PFSK-1 (cell line): Measurements from ENCODE around the gene HPCAL1.

Experiments used
- FOXP2 ChIP-seq: optimal IDR thresholded peaks from 2 replicates; pipeline ENCODE3; 2011; ENCODE audit warnings: borderline replicate concordance, control low read depth, inconsistent platforms; ENCODE audit not compliant: insufficient read depth; ENCODE audit errors: extremely low read length, extremely low read depth
- POLR2AphosphoS5 ChIP-seq: IDR thresholded peaks from 2 replicates; pipeline ENCODE4 v1.6.1; 2012; ENCODE audit warnings: low read depth, mild to moderate bottlenecking, control low read depth, low read length, moderate library complexity
- REST ChIP-seq, 2 experiments: IDR thresholded peaks; 2 replicates each; pipeline versions ENCODE4 v1.6.1 to v1.8.0; 2011 to 2012; ENCODE audit warnings: low read depth in 2 of 2, low read length in 2 of 2, control low read depth in 1 of 2, inconsistent platforms in 1 of 2, mild to moderate bottlenecking in 1 of 2, moderate library complexity in 1 of 2; ENCODE audit not compliant: insufficient read depth in 1 of 2
- SIN3A ChIP-seq: IDR thresholded peaks from 2 replicates; pipeline ENCODE4 v1.6.1; 2012; ENCODE audit warnings: mild to moderate bottlenecking, low read length, moderate library complexity, borderline replicate concordance; ENCODE audit not compliant: insufficient read depth
- TAF1 ChIP-seq: IDR thresholded peaks from 2 replicates; pipeline ENCODE4 v1.6.1; 2012; ENCODE audit warnings: low read length, control low read depth, borderline replicate concordance; ENCODE audit not compliant: insufficient read depth

HPCAL1 gene

DNA sequence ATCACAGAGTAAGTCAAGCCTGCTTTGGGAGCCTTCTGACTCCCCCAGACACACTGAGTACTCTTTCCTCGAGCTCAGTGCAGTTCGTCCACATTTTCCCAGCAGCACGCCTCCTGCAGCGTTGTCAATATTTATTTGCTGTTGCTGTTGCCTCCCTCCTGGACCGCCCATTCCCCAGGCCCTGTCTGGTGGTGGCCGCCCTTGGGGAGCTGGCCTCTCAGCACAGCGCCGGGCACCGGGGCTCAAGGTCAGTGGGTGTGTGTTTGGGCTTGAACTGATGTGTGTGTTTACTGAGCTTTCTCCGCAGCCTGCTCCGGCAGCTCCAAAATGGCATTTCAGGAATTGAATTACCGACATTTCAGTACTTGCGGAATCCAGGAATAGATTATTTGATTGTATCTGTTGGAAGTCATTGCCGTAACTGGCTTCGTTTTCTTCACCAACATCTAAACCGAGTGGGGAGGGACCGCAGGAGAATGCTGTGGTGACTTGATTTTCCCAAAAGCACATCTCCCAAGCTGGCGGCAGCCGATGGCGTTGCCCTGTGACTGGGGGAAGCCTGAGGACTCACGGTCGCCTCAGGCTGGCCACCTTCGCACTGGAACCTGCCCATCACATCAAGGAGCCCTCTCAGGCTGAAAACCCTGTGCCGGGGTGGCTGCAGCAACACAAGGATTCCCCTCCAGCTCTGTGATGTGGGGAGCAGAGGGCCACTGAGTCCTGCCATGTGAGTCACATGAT is 66.0 kb downstream of the HPCAL1 start:
- no peak for TF ChIP-seq REST (IDR thresholded peaks at IDR 0.05; ENCODE audit: insufficient read depth in 1 of 2, low read depth in 2 of 2, low read length in 2 of 2)
- TF ChIP-seq FOXP2: no peak
- TF ChIP-seq TAF1: no peak
- no peak for TF ChIP-seq POLR2AphosphoS5
- no peak for TF ChIP-seq SIN3A

DNA sequence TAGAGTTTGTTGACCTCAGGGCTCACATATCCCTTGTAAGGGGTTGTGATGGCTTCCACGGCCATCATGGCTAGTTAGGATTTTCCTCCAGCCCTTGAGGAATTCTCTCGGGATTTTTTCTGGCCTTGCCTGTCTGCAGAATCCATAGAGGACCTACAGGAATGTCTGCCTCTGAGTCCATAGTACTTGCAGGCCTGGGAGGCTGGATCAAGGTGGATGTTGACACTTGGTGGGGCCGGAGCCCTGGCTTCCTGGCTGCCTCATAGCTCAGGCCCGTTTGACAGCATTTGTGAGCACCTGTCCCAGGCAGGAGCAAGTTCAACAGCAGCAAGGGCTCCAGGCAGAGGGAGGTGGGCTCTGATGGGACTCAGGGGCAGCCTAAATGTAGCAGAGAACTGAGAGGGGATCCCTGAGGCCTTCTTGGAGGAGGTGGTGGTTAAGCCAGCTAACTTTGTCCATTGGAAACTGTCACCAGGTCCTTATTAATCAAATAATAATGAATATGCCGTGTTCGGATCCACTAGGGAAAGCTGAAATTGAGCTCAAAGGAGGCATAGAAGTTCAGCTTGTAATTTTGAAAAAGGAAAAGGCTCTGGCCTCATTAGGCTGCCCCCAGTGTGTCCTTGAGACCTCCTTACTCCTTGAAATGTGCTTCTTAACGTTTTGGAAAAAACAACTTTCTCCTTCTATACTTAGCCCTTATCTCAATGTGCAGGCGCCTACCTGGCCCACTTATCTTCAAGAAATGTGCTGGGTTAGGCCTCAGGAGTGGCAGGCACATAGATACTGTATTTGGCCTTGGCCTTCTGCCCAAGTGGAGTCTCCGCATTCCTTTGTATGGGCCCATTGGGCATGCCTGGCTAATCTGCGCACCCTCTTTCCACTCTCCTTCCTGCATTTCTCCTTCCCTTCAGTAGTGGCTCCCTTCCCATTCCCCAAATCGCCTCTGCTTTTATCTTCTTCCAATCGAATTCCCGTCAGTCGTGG is 66.9 kb downstream of the HPCAL1 start:
- TF ChIP-seq SIN3A (no peak), REST (IDR thresholded peaks at IDR 0.05; ENCODE audit: insufficient read depth in 1 of 2, low read depth in 2 of 2, low read length in 2 of 2) (no peak), POLR2AphosphoS5 (no peak), TAF1 (no peak), FOXP2 (no peak)

DNA sequence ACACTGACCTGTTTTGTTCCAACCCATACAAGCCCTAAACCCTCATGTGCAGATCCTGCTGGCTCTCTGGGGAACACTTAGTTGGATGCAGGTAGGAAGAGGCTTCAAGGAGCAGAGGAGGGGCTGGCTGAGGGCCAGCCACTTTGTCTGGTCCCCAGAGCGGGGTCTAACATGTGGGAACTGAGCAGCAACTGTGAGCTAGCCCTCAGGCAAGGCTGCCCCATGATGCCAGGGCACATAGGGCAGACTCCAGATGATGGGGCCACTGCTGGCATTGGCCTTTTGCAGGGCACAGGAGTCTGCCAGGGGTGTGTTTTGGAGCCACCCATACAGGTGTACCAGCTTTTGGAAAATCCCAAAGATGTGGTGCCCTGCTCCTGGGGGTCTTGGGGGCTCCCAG is 67.7 kb downstream of the HPCAL1 start:
- TF ChIP-seq SIN3A (no peak), FOXP2 (no peak), TAF1 (no peak), REST (IDR thresholded peaks at IDR 0.05; ENCODE audit: insufficient read depth in 1 of 2, low read depth in 2 of 2, low read length in 2 of 2) (no peak), POLR2AphosphoS5 (no peak)

DNA sequence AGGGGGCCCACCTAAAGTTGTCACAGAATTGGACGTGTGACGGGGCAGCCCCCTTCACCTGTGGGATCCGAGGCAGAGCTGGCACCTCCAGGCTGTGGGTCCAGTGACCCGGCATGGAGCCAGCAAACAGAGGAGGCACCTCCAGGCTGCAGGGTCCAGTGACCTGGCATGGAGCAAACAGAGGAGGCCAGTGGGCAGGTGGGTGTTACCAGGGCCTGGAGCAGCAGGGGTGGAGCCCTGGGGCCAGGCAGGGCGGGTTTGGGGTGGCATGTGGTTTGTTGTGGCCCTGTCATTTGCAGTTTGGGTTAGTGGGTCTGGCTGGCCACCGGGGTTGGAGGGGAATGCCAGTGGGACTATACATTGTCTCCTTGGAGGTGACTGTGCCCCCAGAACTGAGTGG is 68.2 kb downstream of the HPCAL1 start:
- TF ChIP-seq TAF1 (no peak), SIN3A (no peak), REST (IDR thresholded peaks at IDR 0.05; ENCODE audit: insufficient read depth in 1 of 2, low read depth in 2 of 2, low read length in 2 of 2) (no peak), FOXP2 (no peak), POLR2AphosphoS5 (no peak)
